ENCODE measurements around the gene ABLIM1. TPM values are rescaled to one million over a fixed set of nuclear protein-coding genes. Genes with fewer than 3 reads are reported as not detected.

The ABLIM1 gene
- total and polyA plus RNA-seq, 8 donors: 13.3 to 44.5 (median 33.3) TPM

DNA sequence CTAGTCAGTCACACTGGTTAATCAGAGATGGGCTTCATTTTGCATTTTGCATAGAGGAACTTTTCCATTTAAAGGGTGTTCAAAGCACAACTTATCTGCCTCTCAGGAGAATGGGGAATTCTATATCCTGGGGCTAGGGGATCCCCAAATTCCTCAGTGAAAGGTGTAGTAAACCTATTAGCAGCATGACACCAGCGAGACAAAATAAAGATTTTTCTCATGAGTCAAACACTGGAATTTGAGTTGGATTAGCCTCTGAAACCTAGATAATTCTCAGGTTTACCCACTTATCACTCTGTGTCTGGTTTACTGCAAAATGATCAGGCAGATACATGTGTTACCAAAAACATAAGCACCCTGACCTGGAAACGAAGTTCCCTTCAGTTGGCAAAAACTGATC is 255.8 kb downstream of the ABLIM1 start:
- ATAC-seq (no peak), DNase-seq (no peak), FAIRE-seq (no peak)
- intact Hi-C loops (cut with DNase I): no loop called here
- Histone ChIP-seq H3K4me1 (peaks cover 0 to 11% (median 5%) of the 10 kb centered on the region in 3 donors), H3K36me3 (no peaks in the 10 kb centered on the region), H3K27me3 (no peaks in the 10 kb centered on the region), H3K4me3 (no peak overlapping the region), H3K27ac (no peak overlapping the region), H3K9me3 (no peaks in the 10 kb centered on the region)
- TF ChIP-seq, protein P1, sequence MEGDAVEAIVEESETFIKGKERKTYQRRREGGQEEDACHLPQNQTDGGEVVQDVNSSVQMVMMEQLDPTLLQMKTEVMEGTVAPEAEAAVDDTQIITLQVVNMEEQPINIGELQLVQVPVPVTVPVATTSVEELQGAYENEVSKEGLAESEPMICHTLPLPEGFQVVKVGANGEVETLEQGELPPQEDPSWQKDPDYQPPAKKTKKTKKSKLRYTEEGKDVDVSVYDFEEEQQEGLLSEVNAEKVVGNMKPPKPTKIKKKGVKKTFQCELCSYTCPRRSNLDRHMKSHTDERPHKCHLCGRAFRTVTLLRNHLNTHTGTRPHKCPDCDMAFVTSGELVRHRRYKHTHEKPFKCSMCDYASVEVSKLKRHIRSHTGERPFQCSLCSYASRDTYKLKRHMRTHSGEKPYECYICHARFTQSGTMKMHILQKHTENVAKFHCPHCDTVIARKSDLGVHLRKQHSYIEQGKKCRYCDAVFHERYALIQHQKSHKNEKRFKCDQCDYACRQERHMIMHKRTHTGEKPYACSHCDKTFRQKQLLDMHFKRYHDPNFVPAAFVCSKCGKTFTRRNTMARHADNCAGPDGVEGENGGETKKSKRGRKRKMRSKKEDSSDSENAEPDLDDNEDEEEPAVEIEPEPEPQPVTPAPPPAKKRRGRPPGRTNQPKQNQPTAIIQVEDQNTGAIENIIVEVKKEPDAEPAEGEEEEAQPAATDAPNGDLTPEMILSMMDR (IDR thresholded peaks at IDR 0.05): no peak
- WGBS, 2 donors: 54 to 62% methylated on average over 2 of the region's 2 CpGs

- Histone ChIP-seq H3K9me3 (no peaks in the 10 kb centered on the region), H3K27ac (no peak overlapping the region), H3K4me3 (no peak overlapping the region), H3K27me3 (no peaks in the 10 kb centered on the region), H3K36me3 (no peaks in the 10 kb centered on the region), H3K4me1 (peaks cover 0 to 20% (median 5%) of the 10 kb centered on the region in 3 donors)
- WGBS, 2 donors: 88 to 91% methylated on average over 7 of the region's 7 CpGs
- ATAC-seq (no peak), FAIRE-seq (peak; percentile 61), DNase-seq (peak in 1 of 6 donors; percentile 17)
- intact Hi-C loops (cut with DNase I): no loop called here
- TF ChIP-seq, protein P1 (IDR thresholded peaks at IDR 0.05): no peak
Measured at GRCh38 chr10:114401195-114401791, 256.8 kb downstream of the ABLIM1 start.

DNA sequence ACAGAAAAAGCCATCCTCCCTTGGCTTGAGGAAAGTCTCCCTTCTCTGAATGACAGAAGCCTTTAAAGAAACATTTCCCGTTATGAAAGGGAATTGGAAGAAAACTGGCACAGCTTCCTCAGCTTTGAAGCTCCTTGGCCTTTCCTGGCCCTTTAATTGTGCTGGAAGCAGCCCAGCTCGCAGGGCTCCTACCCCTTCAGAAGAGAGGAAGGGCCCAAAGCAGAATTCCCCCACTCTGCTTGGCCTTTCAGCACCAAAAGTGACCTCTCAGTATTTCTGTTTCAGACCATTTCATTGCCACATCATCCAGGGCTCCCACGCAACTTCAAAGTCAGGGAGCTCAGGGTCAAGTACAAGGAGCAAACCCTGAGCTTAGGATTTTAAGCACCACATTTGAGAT is 258.0 kb downstream of the ABLIM1 start:
- ATAC-seq (no peak), DNase-seq (no peak), FAIRE-seq (no peak)
- TF ChIP-seq, protein P1 (IDR thresholded peaks at IDR 0.05): no peak
- no peaks in the 10 kb centered on the region for H3K27me3 ChIP-seq
- no peak overlapping the region for H3K4me3 ChIP-seq
- WGBS, 2 donors: 44 to 49% methylated on average over 3 of the region's 3 CpGs
- H3K27ac ChIP-seq: no peak overlapping the region
- H3K9me3 ChIP-seq: no peaks in the 10 kb centered on the region
- intact Hi-C loops (cut with DNase I): no loop called here
- H3K36me3 ChIP-seq: no peaks in the 10 kb centered on the region
- peaks cover 0 to 22% (median 5%) of the 10 kb centered on the region in 3 donors for H3K4me1 ChIP-seq

DNA sequence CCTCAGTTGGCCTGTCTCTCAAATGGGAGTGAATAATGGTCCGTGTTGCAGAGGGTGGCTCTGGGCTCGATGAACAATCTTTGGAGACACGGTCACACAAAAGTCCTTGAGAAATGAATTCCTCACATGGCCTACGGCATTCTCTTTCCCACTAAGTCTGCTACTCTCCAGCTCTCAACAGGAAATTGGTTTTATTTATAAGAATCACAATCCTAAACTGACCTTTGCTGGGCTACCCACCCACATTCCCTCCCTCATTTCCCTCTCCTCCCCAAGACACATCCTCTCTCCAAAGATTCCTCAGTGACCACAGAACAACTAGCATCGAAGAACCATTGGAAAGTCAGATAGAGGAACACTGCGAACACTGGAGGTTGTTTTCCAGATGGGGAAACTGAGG is 258.5 kb downstream of the ABLIM1 start:
- peaks cover 0 to 22% (median 5%) of the 10 kb centered on the region in 3 donors for H3K4me1 ChIP-seq
- H3K27ac ChIP-seq: no peak overlapping the region
- 73 to 75% methylated on average over 6 of the region's 6 CpGs for WGBS, 2 donors
- no peaks in the 10 kb centered on the region for H3K27me3 ChIP-seq
- intact Hi-C loops (cut with DNase I): no loop called here
- no peaks in the 10 kb centered on the region for H3K36me3 ChIP-seq
- DNase-seq (no peak), FAIRE-seq (no peak), ATAC-seq (no peak)
- H3K4me3 ChIP-seq: no peak overlapping the region
- TF ChIP-seq, protein P1 (IDR thresholded peaks at IDR 0.05): no peak
- no peaks in the 10 kb centered on the region for H3K9me3 ChIP-seq

- TF ChIP-seq, protein P1 (IDR thresholded peaks at IDR 0.05): no peak
- H3K27me3 ChIP-seq: no peaks in the 10 kb centered on the region
- no peaks in the 10 kb centered on the region for H3K36me3 ChIP-seq
- H3K4me3 ChIP-seq: no peak overlapping the region
- intact Hi-C loops (cut with DNase I): no loop called here
- H3K27ac ChIP-seq: no peak overlapping the region
- no peaks in the 10 kb centered on the region for H3K9me3 ChIP-seq
- ATAC-seq (no peak), DNase-seq (no peak), FAIRE-seq (no peak)
- H3K4me1 ChIP-seq: peaks cover 0 to 22% (median 5%) of the 10 kb centered on the region in 3 donors
- WGBS, 2 donors: 72 to 76% methylated on average over 10 of the region's 10 CpGs
Measured at GRCh38 chr10:114398587-114399331, 259.3 kb downstream of the ABLIM1 start.

Measured in pancreas (tissue), 10 donors.